Measurements from ENCODE around the gene CHST7.

Gene CHST7

DNA sequence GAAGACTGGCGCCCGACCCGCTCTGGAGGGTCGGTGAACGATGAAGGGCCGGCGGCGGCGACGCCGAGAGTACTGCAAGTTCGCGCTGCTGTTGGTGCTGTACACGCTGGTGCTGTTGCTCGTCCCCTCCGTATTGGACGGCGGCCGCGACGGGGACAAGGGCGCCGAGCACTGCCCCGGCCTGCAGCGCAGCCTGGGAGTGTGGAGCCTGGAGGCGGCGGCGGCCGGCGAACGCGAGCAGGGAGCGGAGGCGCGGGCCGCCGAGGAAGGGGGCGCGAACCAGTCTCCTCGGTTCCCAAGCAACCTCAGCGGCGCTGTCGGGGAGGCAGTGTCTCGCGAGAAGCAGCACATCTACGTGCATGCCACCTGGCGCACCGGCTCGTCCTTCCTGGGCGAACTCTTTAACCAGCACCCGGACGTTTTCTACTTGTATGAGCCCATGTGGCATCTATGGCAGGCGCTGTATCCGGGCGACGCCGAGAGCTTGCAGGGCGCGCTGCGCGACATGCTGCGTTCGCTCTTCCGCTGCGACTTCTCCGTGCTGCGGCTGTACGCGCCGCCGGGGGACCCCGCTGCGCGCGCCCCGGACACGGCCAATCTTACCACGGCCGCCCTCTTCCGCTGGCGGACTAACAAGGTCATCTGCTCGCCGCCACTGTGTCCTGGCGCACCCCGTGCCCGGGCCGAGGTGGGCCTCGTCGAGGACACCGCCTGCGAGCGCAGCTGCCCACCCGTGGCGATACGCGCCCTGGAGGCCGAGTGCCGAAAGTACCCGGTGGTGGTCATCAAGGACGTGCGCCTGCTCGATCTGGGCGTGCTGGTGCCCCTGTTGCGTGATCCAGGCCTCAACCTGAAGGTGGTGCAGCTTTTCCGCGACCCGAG lies 568 bp downstream of the CHST7 start:
- peak; percentile 53 for DNase-seq (ENCODE audit: low spot score)

DNA sequence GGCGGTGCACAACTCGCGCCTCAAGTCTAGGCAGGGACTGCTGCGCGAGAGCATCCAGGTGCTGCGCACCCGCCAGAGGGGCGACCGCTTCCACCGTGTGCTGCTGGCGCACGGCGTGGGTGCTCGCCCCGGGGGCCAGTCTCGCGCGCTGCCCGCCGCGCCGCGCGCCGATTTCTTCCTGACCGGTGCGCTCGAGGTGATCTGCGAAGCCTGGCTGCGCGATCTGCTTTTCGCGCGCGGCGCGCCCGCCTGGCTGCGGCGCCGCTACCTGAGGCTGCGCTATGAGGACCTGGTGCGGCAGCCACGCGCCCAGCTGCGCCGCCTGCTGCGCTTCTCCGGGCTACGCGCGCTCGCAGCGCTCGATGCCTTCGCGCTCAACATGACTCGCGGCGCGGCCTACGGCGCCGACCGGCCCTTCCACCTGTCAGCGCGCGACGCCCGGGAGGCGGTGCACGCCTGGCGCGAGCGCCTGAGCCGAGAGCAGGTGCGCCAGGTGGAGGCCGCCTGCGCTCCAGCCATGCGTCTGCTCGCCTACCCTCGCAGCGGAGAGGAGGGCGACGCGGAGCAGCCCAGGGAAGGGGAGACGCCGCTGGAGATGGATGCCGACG lies 1.3 kb downstream of the CHST7 start:
- DNase-seq (ENCODE audit: low spot score), result no peak

DNA sequence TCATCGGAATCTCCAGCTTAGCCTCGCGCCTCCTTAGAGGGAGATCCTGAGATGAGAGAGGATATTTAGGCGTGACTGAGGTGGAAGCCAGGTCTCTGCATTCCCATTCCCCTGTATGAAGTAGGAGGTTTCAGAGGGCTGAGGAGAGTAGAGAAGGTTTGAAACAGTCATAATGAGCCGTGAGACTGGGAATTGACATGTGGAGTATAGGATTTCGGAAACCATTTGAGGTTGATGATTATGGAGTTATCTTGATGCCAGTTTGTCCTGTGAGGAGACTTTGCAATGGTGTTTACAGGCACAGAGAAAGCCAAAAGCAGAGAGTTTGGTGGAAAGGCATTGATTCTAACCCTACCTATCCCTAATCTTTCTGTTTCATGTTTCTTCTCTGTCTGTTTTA lies 2.0 kb downstream of the CHST7 start:
- no peak for DNase-seq (ENCODE audit: low spot score)

DNA sequence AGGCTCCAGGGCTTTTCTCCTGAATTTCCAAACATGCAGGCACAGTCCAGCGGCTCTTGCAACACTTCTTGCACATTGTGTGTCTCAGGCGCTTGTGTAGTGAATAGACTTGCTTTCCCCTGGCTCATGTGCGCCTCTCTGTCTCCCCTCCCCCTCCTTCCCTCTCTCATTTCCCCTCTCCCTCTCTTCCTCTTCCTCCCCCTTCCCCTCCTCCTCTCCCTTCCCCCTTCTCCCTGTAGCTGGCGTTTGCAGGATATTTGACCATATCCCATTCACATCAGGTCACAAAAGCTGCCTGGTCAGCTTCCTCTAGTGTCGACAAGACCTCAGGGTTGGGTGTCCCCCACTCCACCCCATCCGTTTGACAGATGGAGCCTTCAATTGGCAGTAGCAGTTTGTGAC lies 2.4 kb downstream of the CHST7 start:
- no peak for DNase-seq (ENCODE audit: low spot score)

DNA sequence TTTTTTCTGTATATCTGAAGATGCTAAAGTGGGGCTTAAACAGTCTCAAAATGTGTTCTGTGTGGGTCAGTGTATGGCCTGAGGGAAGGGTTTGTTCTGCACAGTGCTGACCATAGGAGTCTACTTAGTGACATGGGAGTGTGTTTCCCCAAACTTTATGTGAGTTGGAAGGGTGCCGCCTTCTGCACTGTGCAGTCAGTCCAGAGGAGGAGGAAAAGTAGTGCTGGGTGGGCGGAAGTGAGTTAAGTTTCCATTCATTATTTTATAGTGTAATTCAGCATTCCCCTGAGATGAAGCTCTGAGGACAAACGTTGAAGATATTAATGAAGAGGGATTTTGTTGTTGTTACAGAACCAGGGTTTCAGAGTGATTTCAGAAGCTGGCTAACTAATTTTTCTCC lies 2.9 kb downstream of the CHST7 start:
- DNase-seq (ENCODE audit: low spot score), result no peak

DNA sequence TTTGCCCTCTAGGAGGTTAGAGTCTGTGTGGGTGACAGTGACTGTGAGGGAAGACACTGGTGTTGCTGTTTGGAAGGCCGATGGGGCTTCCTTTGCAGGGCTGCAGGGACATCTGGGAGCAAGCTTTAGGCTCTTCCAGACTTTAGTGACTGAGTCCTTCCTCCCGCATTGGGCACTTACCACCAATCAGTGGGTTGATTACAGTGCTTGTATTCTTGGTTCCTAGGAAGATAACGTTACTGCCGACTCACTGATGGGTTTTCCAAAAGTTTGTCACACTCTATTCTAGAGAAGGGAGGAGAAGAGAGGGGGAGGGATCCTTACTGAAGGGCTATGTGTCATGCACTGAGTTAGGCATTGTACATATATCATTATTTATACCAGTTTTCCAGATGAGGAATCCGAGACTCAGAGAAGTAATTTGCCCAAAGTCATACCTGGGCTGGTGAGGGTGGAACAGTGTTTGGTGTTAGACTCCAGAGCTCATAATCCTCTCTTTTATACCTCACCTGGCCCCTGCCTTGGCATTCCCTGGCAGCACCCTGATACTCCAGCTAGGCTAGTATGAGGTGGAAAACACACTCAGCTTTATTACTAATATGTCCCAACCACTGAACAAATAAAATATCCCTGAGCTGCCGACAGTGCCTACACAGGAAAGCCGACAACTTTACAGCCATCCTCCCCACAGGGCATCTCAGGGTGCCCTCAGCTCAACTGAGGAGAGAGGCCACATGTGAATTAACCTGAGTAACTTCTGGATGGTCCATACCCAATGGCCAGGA lies 3.8 kb downstream of the CHST7 start:
- no peak for DNase-seq (ENCODE audit: low spot score)

DNA sequence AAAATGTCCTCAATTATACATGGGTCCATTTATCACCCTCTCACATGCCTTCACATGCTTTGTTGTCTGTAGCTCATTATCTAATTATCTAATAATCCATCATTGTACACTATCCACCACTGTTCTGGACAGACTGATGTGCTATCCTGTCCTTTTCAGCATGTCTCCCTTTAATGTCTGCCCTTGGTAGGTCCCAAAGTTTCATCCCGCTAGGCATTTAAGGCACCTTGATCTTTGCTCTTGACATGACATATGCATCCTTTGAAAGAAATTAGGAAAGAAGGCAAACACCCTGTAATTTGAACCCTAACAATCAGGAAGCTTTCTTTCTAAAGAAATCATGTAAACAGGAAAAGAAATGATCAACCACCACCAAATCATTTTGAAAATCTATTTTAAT lies 5.7 kb downstream of the CHST7 start:
- DNase-seq (ENCODE audit: low spot score), result no peak

DNA sequence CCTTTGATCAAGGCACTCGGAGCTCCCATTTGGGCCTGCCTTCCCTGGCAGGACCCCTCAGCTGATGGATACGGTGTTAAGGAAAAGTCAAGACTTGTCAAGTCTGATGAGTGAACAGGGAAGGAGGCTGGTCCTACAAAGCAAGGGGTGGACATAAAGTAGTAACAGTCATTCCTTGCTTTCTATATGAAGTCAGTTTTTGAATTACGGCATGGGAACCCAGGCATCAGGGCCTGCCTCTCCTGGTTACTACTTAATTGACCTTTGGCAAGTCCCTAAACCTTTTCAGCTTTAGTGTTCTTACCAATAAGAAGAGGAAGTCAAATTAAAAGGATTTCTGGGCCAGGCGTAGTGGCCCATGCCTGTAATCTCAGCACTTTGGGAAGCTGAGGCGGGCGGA lies 7.0 kb downstream of the CHST7 start:
- DNase-seq (ENCODE audit: low spot score), result no peak

DNA sequence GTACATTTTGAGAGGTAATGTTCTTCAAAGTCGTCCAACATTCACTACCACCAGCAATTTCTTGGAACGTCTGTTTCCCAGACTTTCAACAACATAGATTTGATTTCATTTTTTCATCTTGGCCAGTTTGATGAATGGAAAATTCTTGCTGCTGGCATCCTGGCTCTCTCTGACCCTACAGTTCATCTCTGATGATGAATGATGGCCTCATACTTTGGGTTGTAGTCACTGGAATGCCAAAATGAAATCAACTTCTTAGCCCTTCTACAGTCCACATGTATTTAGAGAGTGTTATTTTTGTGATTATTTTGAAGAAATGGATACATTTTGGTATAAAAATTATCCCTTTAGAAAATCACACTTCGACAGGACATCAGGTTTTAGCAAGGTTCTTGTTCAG lies 8.8 kb downstream of the CHST7 start:
- no peak for DNase-seq (ENCODE audit: low spot score)

DNA sequence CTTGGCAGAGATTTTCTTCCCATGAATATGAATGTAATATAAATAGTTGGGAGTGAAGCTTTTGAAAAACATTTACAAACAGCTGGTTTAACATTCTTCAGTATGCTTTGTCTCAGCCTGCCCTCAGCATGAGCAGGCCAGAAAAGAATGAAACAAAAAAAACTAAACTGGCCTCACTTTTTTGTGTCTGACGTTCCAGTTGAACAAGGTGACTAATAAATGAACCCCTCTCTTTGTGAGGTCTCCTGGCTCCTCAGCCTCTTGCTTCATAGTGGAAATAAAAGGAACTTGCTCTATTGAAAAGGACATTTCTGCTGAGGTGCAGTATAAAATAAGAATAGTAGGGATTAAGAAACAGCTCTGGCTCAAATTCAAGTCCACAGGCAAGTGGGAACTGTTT lies 9.4 kb downstream of the CHST7 start:
- no peak for DNase-seq (ENCODE audit: low spot score)

DNA sequence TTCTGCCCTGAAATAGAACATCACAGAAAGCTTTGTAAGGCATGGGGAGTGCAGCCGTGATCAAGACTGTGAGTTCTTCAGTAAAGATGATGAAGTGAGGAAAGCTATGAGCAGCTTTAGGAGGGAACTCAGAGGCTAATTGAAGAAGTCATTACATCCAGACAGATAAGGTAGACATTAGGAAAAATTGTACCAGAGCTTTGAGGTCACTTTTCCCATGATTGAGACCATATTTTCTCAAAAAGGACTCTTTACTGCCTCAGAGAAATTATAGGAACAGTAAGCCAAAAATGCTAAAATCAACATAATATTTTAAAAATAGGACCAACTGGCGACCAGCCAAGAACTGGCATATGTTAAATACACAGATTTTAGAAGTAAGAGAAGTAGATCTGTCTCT lies 11.2 kb downstream of the CHST7 start:
- no peak for DNase-seq (ENCODE audit: low spot score)

DNA sequence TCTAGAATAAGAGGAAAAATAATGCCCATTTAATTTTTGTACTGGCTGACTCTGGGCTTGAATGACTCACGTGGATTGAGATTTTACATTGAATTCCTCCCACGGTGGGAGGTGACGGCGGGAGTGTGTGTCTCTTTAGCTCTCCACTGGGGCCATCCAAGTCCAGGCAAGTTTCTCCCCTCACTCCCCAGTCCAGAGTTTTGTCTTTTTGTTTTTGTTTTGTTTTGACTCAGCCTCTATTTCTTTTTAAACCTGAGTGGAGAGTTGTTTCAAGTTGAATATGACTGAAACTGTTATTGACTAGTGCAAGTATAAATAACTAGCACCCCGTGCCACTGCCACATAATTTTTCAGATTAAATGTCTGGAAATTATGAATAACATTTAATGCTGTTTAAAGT lies 13.6 kb downstream of the CHST7 start:
- no peak for DNase-seq (ENCODE audit: low spot score)

DNA sequence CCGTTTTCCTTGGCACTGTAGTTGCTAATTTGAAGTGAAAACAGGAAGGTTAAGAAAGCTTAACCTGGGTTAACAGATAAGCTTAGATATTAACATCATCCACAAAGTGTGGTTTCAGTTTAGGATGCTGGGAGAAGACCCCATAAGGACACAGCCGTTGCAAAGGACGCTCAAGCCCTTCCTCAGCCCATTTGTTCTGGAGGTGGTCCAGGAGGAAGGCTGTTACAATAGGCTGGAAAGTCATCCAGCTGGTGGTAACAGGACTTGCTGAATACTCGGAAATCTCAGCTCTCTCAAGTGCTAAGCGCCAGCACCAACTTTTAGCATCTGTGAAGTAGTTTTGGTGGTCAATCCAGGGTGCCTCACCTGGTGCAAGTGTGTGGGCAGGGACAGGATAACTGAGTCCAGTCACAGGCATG lies 14.2 kb downstream of the CHST7 start:
- DNase-seq (ENCODE audit: low spot score), result no peak

DNA sequence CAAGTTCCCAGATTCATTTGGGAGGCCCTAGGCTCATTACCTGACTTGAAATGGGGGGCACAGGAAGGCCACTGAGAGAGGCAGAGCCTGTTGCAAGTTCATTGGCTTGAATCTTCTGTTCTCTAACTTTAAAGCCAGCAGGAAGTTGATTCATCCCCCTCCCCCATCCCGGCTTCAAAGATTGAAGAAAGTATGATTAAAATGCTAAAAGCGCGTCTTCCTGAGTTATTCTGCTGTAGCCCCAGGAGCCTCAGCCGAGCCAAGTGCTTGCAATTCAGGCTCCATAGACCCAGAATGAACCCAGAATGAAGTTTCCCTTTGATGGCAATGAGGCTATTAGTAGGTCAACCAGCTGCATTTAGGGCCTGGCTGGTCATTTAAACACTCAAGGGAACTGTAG lies 14.7 kb downstream of the CHST7 start:
- no peak for DNase-seq (ENCODE audit: low spot score)

DNA sequence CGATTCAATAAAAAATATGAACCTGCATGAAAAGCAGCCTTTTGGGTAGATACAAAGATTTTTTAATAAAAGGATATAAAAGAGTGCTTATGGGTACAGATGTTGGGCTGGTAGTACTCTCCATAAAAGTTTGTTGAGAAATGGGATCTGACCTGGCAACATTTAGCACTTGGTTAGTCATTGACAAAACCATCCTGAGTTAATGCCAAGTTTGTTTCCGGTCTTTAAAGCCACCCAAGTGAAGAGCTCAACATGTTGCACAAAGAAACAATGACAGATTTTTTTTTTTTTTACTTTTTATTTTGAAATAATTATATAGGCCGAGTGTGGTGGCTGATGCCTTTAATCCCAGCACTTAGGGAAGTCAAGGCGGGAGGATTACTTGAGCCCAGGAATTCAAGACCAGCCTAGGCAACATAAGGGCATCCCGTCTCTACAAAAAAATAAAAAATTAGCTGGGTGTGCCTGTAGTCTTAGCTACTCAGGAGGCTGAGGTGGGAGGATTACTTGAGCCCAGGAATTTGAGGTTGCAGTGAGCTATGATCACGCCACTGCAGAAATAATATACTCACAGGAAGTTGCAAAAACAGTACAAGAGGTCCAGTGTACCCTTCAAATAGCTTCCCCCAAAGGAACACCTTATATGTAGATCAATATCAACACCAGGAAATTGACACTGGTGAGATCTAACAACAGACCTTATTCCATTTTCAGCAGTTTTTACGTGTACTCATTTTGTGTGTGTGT lies 16.6 kb downstream of the CHST7 start:
- DNase-seq (ENCODE audit: low spot score), result no peak

DNA sequence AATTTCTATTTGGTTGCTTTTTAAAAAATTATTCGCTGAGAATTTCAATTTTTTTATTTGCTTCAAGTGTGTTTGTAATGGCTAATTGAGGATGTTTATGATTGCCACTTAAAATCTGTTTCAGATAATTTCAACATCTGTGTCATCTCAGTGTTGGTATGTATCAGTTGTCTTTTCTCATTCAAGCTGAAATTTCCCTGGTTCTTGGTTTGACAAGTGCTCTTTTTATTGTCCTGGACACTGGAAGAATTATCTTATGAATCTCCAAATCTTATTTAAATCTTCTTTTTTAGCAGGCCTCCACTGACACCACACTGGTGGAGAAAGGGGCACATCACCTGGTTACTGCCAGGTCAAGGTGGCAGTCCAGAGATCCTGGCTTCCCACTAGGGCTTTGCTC lies 21.5 kb downstream of the CHST7 start:
- DNase-seq (ENCODE audit: low spot score), result no peak

DNA sequence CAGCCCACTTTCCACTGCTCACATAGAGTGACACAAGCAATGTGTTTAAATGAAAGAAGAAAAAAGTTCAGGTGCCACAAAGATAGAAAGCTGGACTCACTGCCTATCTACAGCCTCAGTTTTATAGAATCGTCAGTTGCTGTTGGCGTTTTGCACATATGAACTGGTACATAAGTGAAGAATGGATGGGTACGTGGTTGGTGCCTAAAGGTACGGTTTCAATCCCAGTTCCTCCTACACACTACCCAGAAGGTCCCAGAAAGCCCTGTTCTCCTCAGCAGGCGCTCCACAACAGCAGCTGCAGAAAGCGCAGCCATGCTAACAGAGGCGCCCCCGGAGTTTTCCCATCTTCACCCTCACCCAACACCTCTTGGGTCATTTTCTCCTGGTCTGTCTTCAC lies 23.6 kb downstream of the CHST7 start:
- DNase-seq (ENCODE audit: low spot score), result no peak

DNA sequence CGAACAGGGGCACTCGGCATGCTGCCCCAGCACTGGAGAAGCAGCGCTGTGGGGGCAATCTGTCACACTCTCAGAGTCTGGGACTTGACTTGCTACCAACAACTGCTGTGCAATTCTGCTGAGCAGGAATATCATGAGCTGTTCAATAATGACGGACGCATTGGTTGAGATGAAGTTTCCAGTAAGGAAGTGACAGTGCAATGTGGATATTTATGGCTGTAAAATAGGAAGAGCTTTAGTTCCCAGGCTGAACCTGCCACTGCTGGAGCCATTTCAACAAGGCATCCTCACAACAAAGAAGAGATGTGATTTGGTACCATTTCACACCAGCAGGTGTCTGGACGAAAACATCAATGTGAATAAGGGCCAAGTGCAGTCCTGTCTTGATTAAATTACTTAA lies 24.2 kb downstream of the CHST7 start:
- no peak for DNase-seq (ENCODE audit: low spot score)

DNA sequence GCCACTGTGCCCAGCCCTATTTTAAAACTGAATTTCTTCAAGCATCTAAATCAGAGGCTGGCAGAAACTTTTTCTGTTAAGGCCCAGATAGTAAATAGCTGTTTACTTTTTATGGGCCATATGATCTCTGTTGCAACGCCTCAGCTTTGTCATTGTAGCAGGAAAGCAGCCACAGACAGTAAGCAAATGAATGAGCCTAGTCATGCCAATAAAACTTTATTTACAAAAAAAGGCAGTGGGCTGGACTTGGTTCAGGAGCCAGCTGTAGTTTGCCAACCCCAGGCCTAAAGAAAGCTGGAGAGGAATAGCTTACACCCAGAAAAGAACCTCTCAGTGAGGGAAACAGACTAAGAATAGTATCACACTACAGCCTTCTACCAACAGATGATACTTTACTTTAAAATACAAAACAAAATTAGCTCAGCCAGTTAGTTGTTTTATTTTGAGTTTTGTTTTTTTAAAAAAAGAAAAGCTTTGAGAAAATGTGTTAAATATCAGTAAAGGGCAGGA lies 25.5 kb downstream of the CHST7 start:
- DNase-seq (ENCODE audit: low spot score), result no peak

DNA sequence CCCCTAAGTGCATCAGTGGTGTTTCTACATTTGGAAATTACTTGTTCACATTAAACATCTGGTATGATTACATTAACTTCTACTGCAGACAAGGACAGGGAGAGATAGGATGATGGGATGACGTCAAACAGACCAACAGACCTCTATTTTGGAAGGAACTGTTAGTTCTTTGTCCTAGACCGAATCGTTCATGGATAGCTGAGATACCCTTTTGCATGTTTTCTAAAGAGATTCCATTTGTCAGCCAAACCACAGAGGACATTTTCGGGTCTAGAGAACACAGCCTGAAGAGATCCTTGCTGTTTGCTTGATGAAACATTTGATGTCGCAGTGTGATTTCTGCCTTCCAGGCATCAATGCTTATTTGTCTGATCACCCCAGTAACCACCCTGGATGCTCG lies 27.7 kb downstream of the CHST7 start:
- no peak for DNase-seq (ENCODE audit: low spot score)

DNA sequence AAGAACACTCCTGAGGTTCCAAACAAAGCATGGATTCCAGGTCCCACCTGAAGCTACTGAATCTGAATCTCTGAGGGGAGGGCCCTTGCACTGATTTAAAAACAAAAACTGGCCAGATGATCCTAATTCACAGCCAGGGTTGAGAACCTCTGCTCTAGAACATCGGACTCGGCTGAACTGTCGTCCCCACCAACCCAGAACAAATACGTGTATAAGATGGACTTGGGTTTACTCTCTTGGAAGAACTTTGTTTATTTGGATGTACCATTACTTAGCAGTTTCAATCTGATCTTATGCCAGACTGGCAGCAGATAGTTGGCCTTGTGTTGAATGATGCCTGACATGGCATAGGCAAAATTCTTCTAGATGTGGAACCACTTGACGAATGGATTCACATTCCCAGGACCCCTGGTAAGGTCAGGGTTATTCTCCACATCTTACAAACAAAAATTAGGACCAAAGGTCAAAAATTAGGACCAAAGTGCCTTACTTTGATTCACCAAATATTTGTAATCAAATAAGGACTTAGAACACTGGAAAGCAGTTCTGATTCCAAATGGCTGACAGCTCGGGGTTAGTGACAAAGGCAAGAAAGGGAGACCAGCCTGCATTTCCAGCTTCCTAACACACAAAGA lies 29.0 kb downstream of the CHST7 start:
- no peak for DNase-seq (ENCODE audit: low spot score)

DNA sequence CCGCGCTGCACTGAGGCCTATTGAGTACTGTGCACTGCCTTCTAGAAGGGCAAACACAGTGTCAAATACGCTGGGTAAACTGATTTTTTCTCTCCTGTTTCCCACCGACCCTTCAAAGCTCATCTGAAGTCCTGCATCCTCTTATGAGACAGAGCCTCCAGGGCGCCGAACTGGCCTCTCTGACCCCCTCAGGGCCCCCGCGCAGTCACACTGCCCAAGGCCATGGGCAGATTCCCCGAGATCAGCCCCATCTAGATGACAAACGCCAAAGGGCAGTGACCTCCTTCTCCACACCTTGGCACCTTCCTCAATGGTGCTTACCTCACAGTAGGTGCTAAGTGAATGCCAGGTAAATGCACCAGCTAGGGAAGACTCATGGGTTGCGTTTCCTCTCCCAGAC lies 34.4 kb downstream of the CHST7 start:
- DNase-seq (ENCODE audit: low spot score), result no peak
